Measurements from ENCODE around the gene EDC3.

Gene EDC3

DNA sequence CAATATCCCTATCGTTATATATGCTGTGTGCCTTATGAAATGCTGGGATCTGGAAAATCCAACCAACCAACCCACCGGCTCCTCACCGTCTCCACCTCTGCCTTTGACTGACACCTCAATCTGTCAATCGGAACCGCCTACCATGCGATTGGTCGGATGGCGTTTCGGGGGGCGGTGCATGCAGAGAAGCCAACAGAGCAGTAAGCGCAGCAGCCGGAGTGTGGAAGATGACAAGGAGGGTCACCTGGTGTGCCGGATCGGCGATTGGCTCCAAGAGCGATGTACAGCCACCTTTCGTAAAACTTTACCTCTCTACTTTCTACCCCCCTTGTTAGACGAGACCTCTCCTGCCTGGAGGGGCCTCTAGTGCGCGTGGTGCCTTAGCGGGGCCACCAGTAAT, 73.9 kb downstream of the EDC3 start:
- no peak overlapping the region; the same call in 1 of the 2 replicates for H3K27ac ChIP-seq
- TF ChIP-seq, protein P1, sequence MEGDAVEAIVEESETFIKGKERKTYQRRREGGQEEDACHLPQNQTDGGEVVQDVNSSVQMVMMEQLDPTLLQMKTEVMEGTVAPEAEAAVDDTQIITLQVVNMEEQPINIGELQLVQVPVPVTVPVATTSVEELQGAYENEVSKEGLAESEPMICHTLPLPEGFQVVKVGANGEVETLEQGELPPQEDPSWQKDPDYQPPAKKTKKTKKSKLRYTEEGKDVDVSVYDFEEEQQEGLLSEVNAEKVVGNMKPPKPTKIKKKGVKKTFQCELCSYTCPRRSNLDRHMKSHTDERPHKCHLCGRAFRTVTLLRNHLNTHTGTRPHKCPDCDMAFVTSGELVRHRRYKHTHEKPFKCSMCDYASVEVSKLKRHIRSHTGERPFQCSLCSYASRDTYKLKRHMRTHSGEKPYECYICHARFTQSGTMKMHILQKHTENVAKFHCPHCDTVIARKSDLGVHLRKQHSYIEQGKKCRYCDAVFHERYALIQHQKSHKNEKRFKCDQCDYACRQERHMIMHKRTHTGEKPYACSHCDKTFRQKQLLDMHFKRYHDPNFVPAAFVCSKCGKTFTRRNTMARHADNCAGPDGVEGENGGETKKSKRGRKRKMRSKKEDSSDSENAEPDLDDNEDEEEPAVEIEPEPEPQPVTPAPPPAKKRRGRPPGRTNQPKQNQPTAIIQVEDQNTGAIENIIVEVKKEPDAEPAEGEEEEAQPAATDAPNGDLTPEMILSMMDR (IDR thresholded peaks at IDR 0.05): no peak
- no peak for TF ChIP-seq ZFX (IDR thresholded peaks at IDR 0.05; ENCODE audit: borderline replicate concordance)

DNA sequence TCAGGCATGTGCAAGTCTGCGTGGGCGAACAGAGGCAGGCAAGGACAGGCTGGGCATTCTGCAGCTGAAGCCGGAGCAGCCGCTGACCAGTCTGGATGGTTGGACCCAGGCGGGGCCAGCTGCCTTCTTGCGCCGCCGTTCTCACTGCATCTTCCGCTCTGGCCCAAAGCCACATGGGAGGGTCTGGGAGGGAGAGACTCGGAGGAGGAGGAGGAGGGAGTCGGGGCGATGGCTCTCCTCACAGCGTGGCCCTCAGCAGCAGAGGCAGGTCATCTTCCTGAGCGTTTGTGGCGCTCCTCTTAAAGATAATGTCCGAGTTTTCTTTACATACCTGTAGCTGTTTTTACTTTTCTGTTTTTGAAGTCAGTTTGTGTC, 74.3 kb downstream of the EDC3 start:
- no peak for TF ChIP-seq ZFX (IDR thresholded peaks at IDR 0.05; ENCODE audit: borderline replicate concordance)
- TF ChIP-seq, protein P1 (IDR thresholded peaks at IDR 0.05): no peak
- peak overlapping the region; percentile 27 for H3K27ac ChIP-seq

DNA sequence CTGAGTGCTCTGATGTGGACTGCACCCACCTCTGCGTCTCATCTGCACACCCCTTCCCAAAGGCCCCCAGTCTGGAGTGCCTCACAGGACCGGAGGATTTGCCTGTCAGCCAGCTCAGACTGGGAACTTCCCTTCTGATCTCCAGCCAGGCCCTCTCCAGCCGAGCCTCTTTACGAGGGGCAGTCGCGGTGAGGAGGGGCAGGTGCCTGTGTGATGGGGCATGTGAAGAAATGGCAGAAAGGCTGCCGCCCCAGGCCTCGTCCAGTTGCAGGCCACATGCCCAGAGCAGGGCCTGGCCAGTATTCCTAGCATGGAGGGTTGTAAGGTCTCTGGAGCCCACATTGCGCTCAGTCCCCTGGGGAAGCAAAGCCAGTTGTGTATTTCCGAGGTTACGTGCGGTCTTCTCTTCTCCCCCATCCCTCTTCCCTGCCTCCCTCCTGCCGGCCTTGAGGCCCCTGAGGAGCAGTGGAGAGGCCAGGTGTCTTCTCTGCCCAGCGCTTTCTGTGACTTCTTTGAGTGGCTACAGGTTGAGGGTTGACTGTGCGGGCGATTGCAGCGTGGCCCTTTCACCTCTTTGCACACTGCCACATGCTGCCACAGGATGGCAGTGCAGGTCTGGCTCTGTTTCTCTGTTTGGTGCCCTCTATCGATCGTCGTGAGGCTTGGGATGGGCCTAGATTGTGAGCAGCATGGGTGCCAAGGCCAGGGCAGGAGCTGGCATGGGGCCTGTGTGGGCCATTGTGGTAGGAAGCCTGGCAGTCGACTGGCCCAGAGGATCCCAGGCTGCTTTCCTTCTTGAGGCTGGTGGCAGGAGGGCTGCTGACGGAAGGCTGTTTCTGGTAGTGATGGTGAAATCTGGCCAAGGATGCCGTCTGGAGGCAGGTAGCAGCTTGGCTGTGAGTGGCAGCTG, 74.9 kb downstream of the EDC3 start:
- TF ChIP-seq ZFX (IDR thresholded peaks at IDR 0.05; ENCODE audit: borderline replicate concordance): no peak
- TF ChIP-seq, protein P1 (IDR thresholded peaks at IDR 0.05): peak; percentile 98
- peak overlapping the region; percentile 27 for H3K27ac ChIP-seq

DNA sequence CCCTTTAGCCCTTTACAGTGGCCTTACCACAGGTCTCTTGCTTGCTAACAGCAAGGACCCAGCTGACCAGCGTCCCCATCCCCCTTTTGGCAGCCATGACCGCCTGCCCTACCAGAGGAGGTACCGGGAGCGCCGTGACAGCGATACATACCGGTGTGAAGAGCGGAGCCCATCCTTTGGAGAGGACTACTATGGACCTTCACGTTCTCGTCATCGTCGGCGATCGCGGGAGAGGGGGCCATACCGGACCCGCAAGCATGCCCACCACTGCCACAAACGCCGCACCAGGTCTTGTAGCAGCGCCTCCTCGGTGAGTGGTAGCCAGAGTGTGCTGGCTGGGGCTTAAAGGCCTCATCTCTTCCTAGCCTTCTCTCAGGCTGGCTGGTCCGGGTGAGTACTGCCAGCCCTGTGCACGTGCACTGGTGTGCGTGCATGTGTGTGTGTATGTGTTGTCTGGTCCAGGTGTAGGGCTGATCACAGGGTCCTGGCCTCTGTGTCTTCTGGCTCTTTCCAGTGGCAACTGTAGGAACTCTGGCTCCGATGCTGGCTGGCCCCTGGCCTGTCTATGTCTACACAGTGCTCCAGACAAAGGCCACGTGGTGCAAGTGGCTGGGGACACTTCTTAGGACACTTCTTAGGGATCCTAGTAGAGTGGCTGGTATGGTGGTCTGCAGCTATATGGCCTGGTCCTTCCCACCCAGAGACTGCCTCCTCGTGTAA, 75.7 kb downstream of the EDC3 start:
- no peak for TF ChIP-seq ZFX (IDR thresholded peaks at IDR 0.05; ENCODE audit: borderline replicate concordance)
- TF ChIP-seq, protein P1 (IDR thresholded peaks at IDR 0.05): no peak
- H3K27ac ChIP-seq: no peak overlapping the region

DNA sequence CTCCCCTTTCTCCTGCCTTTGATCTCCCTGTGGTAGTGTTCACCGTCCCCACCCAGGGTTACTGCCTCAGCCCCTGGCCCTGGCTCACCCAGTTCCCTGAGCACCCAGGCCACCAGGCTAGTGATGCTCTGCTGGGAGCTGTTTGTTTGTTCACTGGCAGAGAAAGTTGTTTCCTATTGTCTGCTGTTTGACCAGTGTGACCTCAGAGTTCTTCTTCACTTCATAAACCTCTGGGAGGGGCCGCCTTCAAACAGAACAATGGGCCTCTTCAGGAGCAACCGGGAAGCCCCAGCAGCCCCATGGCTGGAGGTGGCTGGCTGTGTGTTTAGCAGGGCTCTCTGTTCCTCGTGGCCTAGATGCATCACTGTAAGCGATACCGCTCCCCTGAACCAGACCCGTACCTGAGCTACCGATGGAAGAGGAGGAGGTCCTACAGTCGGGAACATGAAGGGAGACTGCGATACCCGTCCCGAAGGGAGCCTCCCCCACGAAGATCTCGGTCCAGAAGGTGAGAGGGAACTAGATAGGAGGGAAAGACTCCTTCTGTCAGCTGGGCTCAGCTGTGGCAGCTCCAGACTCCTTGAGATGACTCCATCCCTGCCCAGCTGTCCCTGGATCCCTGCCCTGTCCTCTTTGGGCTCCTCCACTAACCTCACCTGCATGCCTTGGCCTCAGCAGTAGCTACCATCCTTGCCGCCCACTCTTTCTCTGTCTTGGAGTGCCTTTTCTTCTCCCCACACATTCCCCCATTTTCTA, 76.8 kb downstream of the EDC3 start:
- TF ChIP-seq, protein P1 (IDR thresholded peaks at IDR 0.05): no peak
- TF ChIP-seq ZFX (IDR thresholded peaks at IDR 0.05; ENCODE audit: borderline replicate concordance): no peak
- H3K27ac ChIP-seq: peak overlapping the region; percentile 33; the same call in 1 of the 2 replicates

DNA sequence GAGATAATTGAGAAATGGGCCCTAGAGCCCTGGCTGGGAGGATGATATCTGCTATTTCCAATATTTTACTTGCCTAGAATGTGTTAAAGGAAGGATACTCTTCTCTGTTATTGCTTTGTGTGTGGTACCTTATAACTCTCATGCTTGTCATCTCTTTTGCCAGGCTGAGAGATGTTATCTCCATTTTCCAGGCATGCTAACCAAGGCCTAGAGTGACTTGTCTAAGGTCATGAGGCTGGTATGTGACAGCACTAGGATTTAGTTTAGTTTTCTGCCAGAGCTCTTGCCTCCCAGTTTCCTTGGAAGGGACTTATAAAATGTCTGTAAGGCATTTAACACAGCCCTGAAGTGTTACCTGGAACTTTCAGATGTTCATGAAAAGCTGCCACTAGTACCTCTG, 78.8 kb downstream of the EDC3 start:
- peak overlapping the region; percentile 96 for H3K27ac ChIP-seq
- TF ChIP-seq, protein P1 (IDR thresholded peaks at IDR 0.05): no peak
- TF ChIP-seq ZFX (IDR thresholded peaks at IDR 0.05; ENCODE audit: borderline replicate concordance): no peak

All from 22Rv1 (cell line).